HG03575 (cell line): ENCODE measurements around the gene CRYZ.
A peak's percentile ranks its signal among the peaks of the same experiment; 100 is the strongest.
"Not testable (repeated sequence)": the region's sequence is repeated elsewhere in the genome, so short reads cannot be mapped to it uniquely, and the experiment has no call there.

Experiments
- ATAC-seq: cut with Tn5 transposase; IDR thresholded peaks from one replicate; pipeline ENCODE4 v1.9.1; 2021; ENCODE audit not compliant: unreplicated experiment, insufficient number of reproducible peaks, low FRiP score; ENCODE audit errors: extremely low read depth

CRYZ gene

GRCh38 chr1:74732960-74733603 is at the start of gene CRYZ, which contains the start of gene TYW3:
Gene CRYZ, minus strand, starts transcription at chr1:74733050. Its CDS starts 8,229 bp downstream, at chr1:74724821.
Gene TYW3, plus strand, starts transcription at chr1:74733152. Its CDS starts 93 bp downstream, at chr1:74733245.
- ATAC-seq, result peak; percentile 58

- no peak for ATAC-seq
Measured at GRCh38 chr1:74780594-74780993, 47.7 kb upstream of the CRYZ start.

- ATAC-seq, result no peak
Measured at GRCh38 chr1:74779750-74780149, 46.9 kb upstream of the CRYZ start.

- no peak for ATAC-seq
Measured at GRCh38 chr1:74777525-74777924, 44.7 kb upstream of the CRYZ start.

GRCh38 chr1:74775735-74776134 is 42.9 kb upstream of the CRYZ start:
- ATAC-seq, result no peak

- ATAC-seq, result no peak
Measured at GRCh38 chr1:74773582-74773981, 40.7 kb upstream of the CRYZ start.

- no peak for ATAC-seq
Measured at GRCh38 chr1:74772945-74773344, 40.1 kb upstream of the CRYZ start.

- no peak for ATAC-seq
Measured at GRCh38 chr1:74771913-74772515, 39.2 kb upstream of the CRYZ start.

- no peak for ATAC-seq
Measured at GRCh38 chr1:74767490-74767889, 34.6 kb upstream of the CRYZ start.

- no peak for ATAC-seq
Measured at GRCh38 chr1:74766579-74766978, 33.7 kb upstream of the CRYZ start.

- no peak for ATAC-seq
Measured at GRCh38 chr1:74763807-74764206, 31.0 kb upstream of the CRYZ start.

GRCh38 chr1:74756650-74757049 is 23.8 kb upstream of the CRYZ start:
- not testable (repeated sequence) for ATAC-seq

- no peak for ATAC-seq
Measured at GRCh38 chr1:74755475-74755874, 22.6 kb upstream of the CRYZ start.

- no peak for ATAC-seq
Measured at GRCh38 chr1:74753104-74753503, 20.3 kb upstream of the CRYZ start.

- ATAC-seq, result peak; percentile 71
Measured at GRCh38 chr1:74748960-74749359, 16.1 kb upstream of the CRYZ start.

- not testable (repeated sequence) for ATAC-seq
Measured at GRCh38 chr1:74745247-74745646, 12.4 kb upstream of the CRYZ start.

GRCh38 chr1:74740307-74740980 is 7.6 kb upstream of the CRYZ start:
- ATAC-seq, result not testable (repeated sequence)

- ATAC-seq, result no peak
Measured at GRCh38 chr1:74737333-74737732, 4.5 kb upstream of the CRYZ start.

GRCh38 chr1:74733604-74734484 is 994 bp upstream of the CRYZ start:
- ATAC-seq, result peak; percentile 35
